HG03175 (cell line): ENCODE data around the gene C6orf15.

Experiments
- ATAC-seq: cut with Tn5 transposase; IDR thresholded peaks from one replicate; pipeline ENCODE4 v1.9.1; 2021; ENCODE audit warnings: mild to moderate bottlenecking, moderate library complexity; ENCODE audit not compliant: unreplicated experiment

C6orf15 gene

GRCh38 chr6:31110825-31111582 is 1.4 kb downstream of the C6orf15 start:
- ATAC-seq: no peak

GRCh38 chr6:31107052-31107451 is 5.3 kb downstream of the C6orf15 start:
- no peak for ATAC-seq

- no peak for ATAC-seq
These were observed 9.2 kb downstream of the C6orf15 start for GRCh38 chr6:31103136-31103535.

GRCh38 chr6:31098449-31098938 is 13.9 kb downstream of the C6orf15 start:
- no peak for ATAC-seq

GRCh38 chr6:31096656-31097055 is 15.7 kb downstream of the C6orf15 start:
- ATAC-seq: no peak

GRCh38 chr6:31096215-31096614 is 16.2 kb downstream of the C6orf15 start:
- ATAC-seq: no peak

GRCh38 chr6:31094389-31094881 is 17.9 kb downstream of the C6orf15 start:
- ATAC-seq: no peak

- ATAC-seq: no peak
These were observed 19.4 kb downstream of the C6orf15 start for GRCh38 chr6:31092769-31093505.

GRCh38 chr6:31092238-31092637 is 20.1 kb downstream of the C6orf15 start:
- ATAC-seq: no peak

GRCh38 chr6:31091680-31092079 is 20.7 kb downstream of the C6orf15 start:
- no peak for ATAC-seq

GRCh38 chr6:31090973-31091364 is 21.4 kb downstream of the C6orf15 start:
- no peak for ATAC-seq

GRCh38 chr6:31090275-31090972 is 22.0 kb downstream of the C6orf15 start:
- no peak for ATAC-seq

- no peak for ATAC-seq
These were observed 24.8 kb downstream of the C6orf15 start for GRCh38 chr6:31087494-31088089.

GRCh38 chr6:31086788-31087440 is 25.5 kb downstream of the C6orf15 start:
- ATAC-seq: no peak

- ATAC-seq: no peak
These were observed 28.5 kb downstream of the C6orf15 start for GRCh38 chr6:31083742-31084354.

GRCh38 chr6:31081872-31082271 is 30.5 kb downstream of the C6orf15 start:
- ATAC-seq: no peak

- ATAC-seq: no peak
These were observed 32.6 kb downstream of the C6orf15 start for GRCh38 chr6:31079656-31080261.

- ATAC-seq: no peak
These were observed 35.8 kb downstream of the C6orf15 start for GRCh38 chr6:31076611-31077010.

GRCh38 chr6:31075528-31075927 is 36.8 kb downstream of the C6orf15 start:
- ATAC-seq: no peak

- ATAC-seq: no peak
These were observed 38.0 kb downstream of the C6orf15 start for GRCh38 chr6:31074401-31074800.
